H1 (cell line): ENCODE results near the gene IFT80. TPM values are rescaled to one million over a fixed set of nuclear protein-coding genes. Genes with fewer than 3 reads are reported as not detected.
"Not testable (repeated sequence)": the region's sequence is repeated elsewhere in the genome, so short reads cannot be mapped to it uniquely, and the experiment has no call there.

Source experiments
- CTCF ChIA-PET: fragments of 300-600 bp; sonication (Branson Sonifier 250); formaldehyde crosslinking; loops from one replicate; lab custom pipeline; 2021; ENCODE audit not compliant: partially characterized antibody; lab: Charles Lee
- POLR2A ChIA-PET: fragments of 300-600 bp; sonication (Branson Sonifier 250); formaldehyde crosslinking; loops from one replicate; lab custom pipeline; 2021; ENCODE audit warnings: inconsistent platforms; ENCODE audit not compliant: partially characterized antibody; lab: Charles Lee
- DNase-seq, 2 experiments: peaks; one replicate each; pipeline versions ENCODE4 v3.0.0 to v3.0.0-alpha.2; 2010 to 2022; ENCODE audit warnings: low spot score in 2 of 2, low read depth in 1 of 2, mixed read lengths in 1 of 2
- FAIRE-seq: peaks from 2 replicates; lab custom pipeline; 2011; peaks lifted over from hg19 to GRCh38; lab: Jason Lieb, UNC
- H2AFZ ChIP-seq: 2 replicates; pipeline ENCODE4 v1.8.1; 2012; ENCODE audit warnings: low read length, inconsistent platforms
- H2AK5ac ChIP-seq: 2 replicates; pipeline ENCODE4 v1.6.1; 2013; ENCODE audit warnings: low read depth, low read length
- H2BK120ac ChIP-seq: replicated peaks from 2 replicates; pipeline ENCODE3; 2013; ENCODE audit warnings: low read depth, low read length, inconsistent platforms
- H2BK12ac ChIP-seq: 2 replicates; pipeline ENCODE4 v1.6.1; 2013; ENCODE audit warnings: low read depth, low read length
- H2BK15ac ChIP-seq: 2 replicates; pipeline ENCODE4 v1.6.1; 2013; ENCODE audit warnings: low read length
- H2BK20ac ChIP-seq: 2 replicates; pipeline ENCODE4 v1.6.1; 2013; ENCODE audit warnings: low read length
- H2BK5ac ChIP-seq: 2 replicates; pipeline ENCODE4 v1.6.1; 2013; ENCODE audit warnings: low read depth, low read length
- H3K14ac ChIP-seq: 2 replicates; pipeline ENCODE4 v1.6.1; 2013; ENCODE audit warnings: inconsistent platforms; ENCODE audit not compliant: insufficient read length
- H3K18ac ChIP-seq: 2 replicates; pipeline ENCODE4 v1.6.1; 2013; ENCODE audit warnings: low read length; ENCODE audit errors: extremely low read depth
- H3K23ac ChIP-seq: 2 replicates; pipeline ENCODE4 v1.6.1; 2013; ENCODE audit warnings: inconsistent platforms; ENCODE audit not compliant: insufficient read length
- H3K23me2 ChIP-seq: 2 replicates; pipeline ENCODE4 v1.6.1; 2013; ENCODE audit warnings: low read depth, low read length
- H3K27ac ChIP-seq: 2 replicates; pipeline ENCODE4 v1.6.1; 2011; ENCODE audit warnings: low read depth, low read length, inconsistent platforms
- H3K27me3 ChIP-seq, 4 experiments: replicated peaks in 1 of 4; 1 replicate in 1 of 4; 2 replicates in 3 of 4; pipeline versions ENCODE4 v1.6.1 to v1.8.1; 2011 to 2013; ENCODE audit warnings: low read length in 3 of 4, mild to moderate bottlenecking in 3 of 4, inconsistent platforms in 2 of 4, mixed read lengths in 2 of 4, moderate library complexity in 1 of 4; ENCODE audit not compliant: control insufficient read depth in 3 of 4, insufficient read depth in 3 of 4; ENCODE audit errors: extremely low read depth in 1 of 4
- H3K36me3 ChIP-seq, 4 experiments: 2 replicates each; pipeline versions ENCODE4 v1.6.1 to v1.8.1; 2011 to 2013; ENCODE audit warnings: mild to moderate bottlenecking in 4 of 4, low read length in 3 of 4, moderate library complexity in 2 of 4, control low read depth in 1 of 4, inconsistent platforms in 1 of 4; ENCODE audit not compliant: insufficient read depth in 4 of 4, control insufficient read depth in 2 of 4
- H3K4ac ChIP-seq: replicated peaks from 2 replicates; pipeline ENCODE3; 2013; ENCODE audit warnings: low read length, low read depth, mixed read lengths, inconsistent platforms; ENCODE audit not compliant: insufficient read length
- H3K4me1 ChIP-seq, 4 experiments: replicated peaks in 1 of 4; 1 replicate in 1 of 4; 2 replicates in 3 of 4; pipeline versions ENCODE4 v1.6.1 to v1.8.1; 2011 to 2013; ENCODE audit warnings: low read length in 3 of 4, inconsistent platforms in 2 of 4, mixed read lengths in 1 of 4; ENCODE audit not compliant: insufficient read depth in 4 of 4, control insufficient read depth in 3 of 4
- H3K4me2 ChIP-seq, 2 experiments: 2 replicates each; pipeline versions ENCODE4 v1.6.1 to v1.8.1; 2011 to 2013; ENCODE audit warnings: low read depth in 2 of 2, low read length in 2 of 2, control low read depth in 1 of 2, inconsistent platforms in 1 of 2, mild to moderate bottlenecking in 1 of 2; ENCODE audit not compliant: insufficient read depth in 1 of 2
- H3K4me3 ChIP-seq, 4 experiments: fragments of 200-600, 300-600 bp in 1 of 4; sonication (generic), shearing (Covaris generic), sonication (Bioruptor Twin) in 1 of 4; 2 replicates each; pipeline versions ENCODE4 v1.5.1 to v1.8.1; 2011 to 2016; ENCODE audit warnings: low read length in 4 of 4, low read depth in 3 of 4, control low read depth in 2 of 4, inconsistent platforms in 2 of 4, mild to moderate bottlenecking in 2 of 4, mixed read lengths in 1 of 4, moderate library complexity in 1 of 4; ENCODE audit not compliant: insufficient read depth in 2 of 4; ENCODE audit errors: extremely low read depth in 1 of 4
- H3K56ac ChIP-seq: replicated peaks from 2 replicates; pipeline ENCODE3; 2013; ENCODE audit warnings: low read depth, mild to moderate bottlenecking, mixed read lengths, low read length, inconsistent platforms; ENCODE audit not compliant: insufficient read length
- H3K79me1 ChIP-seq: 2 replicates; pipeline ENCODE4 v1.6.1; 2013; ENCODE audit warnings: low read depth, low read length, control low read depth
- H3K79me2 ChIP-seq, 2 experiments: 2 replicates each; pipeline versions ENCODE4 v1.6.1 to v1.8.1; 2012 to 2013; ENCODE audit warnings: low read length in 2 of 2, mild to moderate bottlenecking in 2 of 2, inconsistent platforms in 1 of 2; ENCODE audit not compliant: insufficient read depth in 2 of 2, control insufficient read depth in 1 of 2
- H3K9ac ChIP-seq, 4 experiments: replicated peaks in 1 of 4; 1 replicate in 1 of 4; 2 replicates in 3 of 4; pipeline versions ENCODE4 v1.6.1 to v1.8.1; 2011 to 2013; ENCODE audit warnings: low read depth in 3 of 4, low read length in 3 of 4, control low read depth in 2 of 4, mild to moderate bottlenecking in 2 of 4, moderate library complexity in 2 of 4, inconsistent platforms in 1 of 4; ENCODE audit errors: extremely low read depth in 1 of 4
- H3K9me3 ChIP-seq, 2 experiments: 2 replicates each; pipeline versions ENCODE4 v1.6.1 to v1.8.1; 2012 to 2013; ENCODE audit warnings: mild to moderate bottlenecking in 2 of 2, moderate library complexity in 2 of 2, control low read depth in 1 of 2, inconsistent platforms in 1 of 2, low read depth in 1 of 2, low read length in 1 of 2, mixed read lengths in 1 of 2; ENCODE audit not compliant: insufficient read depth in 2 of 2
- H4K20me1 ChIP-seq, 2 experiments: replicated peaks in 1 of 2; 2 replicates each; pipeline versions ENCODE3 to v1.8.1; 2011 to 2013; ENCODE audit warnings: inconsistent platforms in 2 of 2, low read length in 2 of 2, mild to moderate bottlenecking in 1 of 2; ENCODE audit not compliant: insufficient read depth in 2 of 2, control insufficient read depth in 1 of 2
- H4K5ac ChIP-seq: 2 replicates; pipeline ENCODE4 v1.6.1; 2013; ENCODE audit warnings: low read length, low read depth, mixed read lengths, inconsistent platforms; ENCODE audit not compliant: insufficient read length
- H4K8ac ChIP-seq: 2 replicates; pipeline ENCODE4 v1.8.0; 2013; ENCODE audit warnings: mild to moderate bottlenecking, moderate library complexity, low read length, inconsistent platforms; ENCODE audit not compliant: insufficient read depth; ENCODE audit errors: extremely low read depth
- H4K91ac ChIP-seq: replicated peaks from 2 replicates; pipeline ENCODE3; 2013; ENCODE audit warnings: low read length, mixed read lengths, inconsistent platforms; ENCODE audit not compliant: insufficient read length
- WGBS, 2 experiments: shearing (Covaris generic) in 1 of 2; methylation state at CpG; one replicate each; pipeline versions ENCODE4 v1.1.6 to v1.1.7; 2013 to 2015; ENCODE audit warnings: low lambda C conversion rate in 2 of 2, mixed read lengths in 2 of 2, inconsistent platforms in 1 of 2, low coverage in 1 of 2, missing lambda C conversion rate in 1 of 2; ENCODE audit not compliant: insufficient replicate concordance in 2 of 2, insufficient coverage in 1 of 2, insufficient read length in 1 of 2; ENCODE audit errors: extremely low coverage in 1 of 2, missing lambda C conversion rate in 1 of 2; 5-methylcytosine and 5-hydroxymethylcytosine counted together
- polyA plus RNA-seq, 7 experiments: library from polyadenylated mRNA; depleted of rRNA in 3 of 7; stranded (reverse) in 5 of 7; unstranded in 2 of 7; fragments of >200 nt in 5 of 7; fragments of 200-250 nt in 2 of 7; gene quantifications; 1 replicate in 5 of 7; 2 replicates in 1 of 7; 4 replicates in 1 of 7; pipeline versions ENCODE4 v1.2.1 to v1.2.3, GENCODE V29; 2011 to 2013; ENCODE audit warnings: missing spikeins in 2 of 7, mixed read lengths in 2 of 7
- total RNA-seq: library from RNA; stranded (reverse); fragmentation: NEBNext Ultra II Directional; extraction: Animal tissue kit (Norgen Biotek cat#: 25700); gene quantifications from 2 replicates; pipeline ENCODE4 v1.2.1, GENCODE V29; 2021

IFT80 gene
- total and polyA plus RNA-seq, 2 of the 8 experiments (the other 6 are each of a cell fraction or from before 2014, with no cell fraction given) = 7.2 to 25.9 TPM

DNA sequence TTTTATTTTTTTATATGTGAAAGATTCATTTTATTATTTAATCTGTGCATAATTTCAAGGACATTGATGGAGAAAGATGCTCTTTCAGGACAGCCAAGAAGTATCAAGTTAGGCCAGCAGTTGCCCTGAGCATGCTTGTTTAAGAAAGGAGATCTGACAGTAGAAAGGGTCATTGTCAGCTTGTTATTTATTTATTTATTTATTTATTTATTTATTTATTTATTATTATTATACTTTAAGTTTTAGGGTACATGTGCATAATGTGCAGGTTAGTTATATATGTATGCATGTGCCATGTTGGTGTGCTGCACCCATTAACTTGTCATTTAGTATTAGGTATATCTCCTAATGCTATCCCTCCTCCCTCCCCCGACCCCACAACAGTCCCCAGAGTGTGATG lies 77.2 kb downstream of the IFT80 start:
- H2AK5ac ChIP-seq, H4K91ac ChIP-seq, H4K8ac ChIP-seq, H3K23ac ChIP-seq, H2BK120ac ChIP-seq, H3K9me3 ChIP-seq, H3K36me3 ChIP-seq, H2AFZ ChIP-seq, H2BK20ac ChIP-seq, POLR2A ChIA-PET, H3K4ac ChIP-seq, H3K4me1 ChIP-seq, H3K27ac ChIP-seq, H3K56ac ChIP-seq, H3K79me2 ChIP-seq, H2BK15ac ChIP-seq, H4K5ac ChIP-seq, H2BK12ac ChIP-seq, CTCF ChIA-PET, H3K18ac ChIP-seq, FAIRE-seq, H3K23me2 ChIP-seq, DNase-seq, H3K27me3 ChIP-seq, H3K9ac ChIP-seq, H3K4me3 ChIP-seq, H3K4me2 ChIP-seq, H4K20me1 ChIP-seq, H3K79me1 ChIP-seq, H3K14ac ChIP-seq, H2BK5ac ChIP-seq: not testable (repeated sequence)
- no CpG with 5 or more reads among the region's 1 CpG for WGBS, 2 experiments
